ENCODE results near the gene TSPAN12.

The TSPAN12 gene

DNA sequence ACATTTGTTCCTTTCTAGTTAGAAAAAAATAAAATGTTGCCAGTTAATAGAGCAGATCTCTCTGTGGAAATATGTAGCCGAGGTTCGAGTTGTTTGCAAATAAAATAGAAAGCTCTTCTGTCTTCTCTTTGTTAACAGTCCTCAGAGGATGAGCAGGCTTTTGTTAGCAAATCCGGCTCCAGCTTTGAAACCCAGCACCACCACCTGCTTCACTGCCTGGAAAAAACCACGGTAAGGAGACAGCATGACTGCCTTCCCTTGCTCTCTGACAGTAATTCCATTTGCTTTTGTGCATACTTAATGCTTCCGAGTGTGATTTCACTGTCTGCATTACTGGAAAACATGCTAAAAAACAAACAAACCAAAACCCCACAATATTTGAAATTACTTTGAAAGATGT, 115.6 kb downstream of the TSPAN12 start:
- no peaks in the 10 kb centered on the region for H3K27me3 Mint-ChIP-seq (ENCODE audit: low read depth)
- TF ChIP-seq, protein P1, sequence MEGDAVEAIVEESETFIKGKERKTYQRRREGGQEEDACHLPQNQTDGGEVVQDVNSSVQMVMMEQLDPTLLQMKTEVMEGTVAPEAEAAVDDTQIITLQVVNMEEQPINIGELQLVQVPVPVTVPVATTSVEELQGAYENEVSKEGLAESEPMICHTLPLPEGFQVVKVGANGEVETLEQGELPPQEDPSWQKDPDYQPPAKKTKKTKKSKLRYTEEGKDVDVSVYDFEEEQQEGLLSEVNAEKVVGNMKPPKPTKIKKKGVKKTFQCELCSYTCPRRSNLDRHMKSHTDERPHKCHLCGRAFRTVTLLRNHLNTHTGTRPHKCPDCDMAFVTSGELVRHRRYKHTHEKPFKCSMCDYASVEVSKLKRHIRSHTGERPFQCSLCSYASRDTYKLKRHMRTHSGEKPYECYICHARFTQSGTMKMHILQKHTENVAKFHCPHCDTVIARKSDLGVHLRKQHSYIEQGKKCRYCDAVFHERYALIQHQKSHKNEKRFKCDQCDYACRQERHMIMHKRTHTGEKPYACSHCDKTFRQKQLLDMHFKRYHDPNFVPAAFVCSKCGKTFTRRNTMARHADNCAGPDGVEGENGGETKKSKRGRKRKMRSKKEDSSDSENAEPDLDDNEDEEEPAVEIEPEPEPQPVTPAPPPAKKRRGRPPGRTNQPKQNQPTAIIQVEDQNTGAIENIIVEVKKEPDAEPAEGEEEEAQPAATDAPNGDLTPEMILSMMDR (IDR thresholded peaks at IDR 0.05; ENCODE audit: unreplicated experiment in 3 of 3): no peak
- peak overlapping the region; percentile 5 to 21 (median 7) for H3K27ac Mint-ChIP-seq
- H3K4me1 Mint-ChIP-seq: peaks cover 12% of the 10 kb centered on the region
- H3K9me3 Mint-ChIP-seq: no peaks in the 10 kb centered on the region
- no peaks in the 10 kb centered on the region for H3K36me3 Mint-ChIP-seq (ENCODE audit: low read depth)
- H3K4me3 Mint-ChIP-seq: peak overlapping the region in 1 of 3 experiments; percentile 43

DNA sequence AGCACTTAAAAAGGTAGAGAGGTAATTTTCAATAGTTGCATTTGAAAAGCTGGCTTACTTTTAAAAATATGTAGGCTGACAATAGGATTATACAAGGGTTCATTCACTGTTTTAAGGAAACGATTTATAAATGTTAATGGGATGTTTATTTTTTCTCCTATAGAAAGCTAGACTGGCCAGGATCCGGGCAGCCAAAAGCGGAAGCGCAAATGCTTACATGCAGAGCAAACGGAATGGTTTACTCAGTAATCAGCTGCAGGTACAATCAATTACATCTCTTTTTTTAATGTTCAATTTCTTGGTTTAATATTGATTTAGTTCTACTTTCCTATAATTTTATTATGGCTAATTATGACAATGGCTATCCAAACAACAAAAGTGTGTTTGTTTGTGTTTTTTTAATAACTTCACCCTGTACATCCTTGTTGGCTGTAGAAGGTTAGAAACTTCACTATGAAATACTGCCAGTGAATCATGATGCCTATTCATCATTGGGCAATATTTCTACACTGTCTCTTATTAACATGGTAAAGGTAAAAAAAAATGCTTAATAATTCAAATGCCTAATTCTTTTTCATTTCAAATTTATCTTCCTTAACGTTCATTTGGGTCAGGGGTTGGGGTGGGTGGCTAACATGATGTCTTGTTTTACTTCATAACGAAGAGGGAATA, 116.4 kb downstream of the TSPAN12 start:
- Mint-ChIP-seq H3K9me3 (no peaks in the 10 kb centered on the region), H3K4me1 (peaks cover 12% of the 10 kb centered on the region), H3K27me3 (ENCODE audit: low read depth) (no peaks in the 10 kb centered on the region), H3K4me3 (no peak overlapping the region), H3K36me3 (ENCODE audit: low read depth) (no peaks in the 10 kb centered on the region), H3K27ac (peak overlapping the region in 1 of 3 experiments; percentile 5)
- TF ChIP-seq, protein P1 (IDR thresholded peaks at IDR 0.05; ENCODE audit: unreplicated experiment in 3 of 3): no peak

DNA sequence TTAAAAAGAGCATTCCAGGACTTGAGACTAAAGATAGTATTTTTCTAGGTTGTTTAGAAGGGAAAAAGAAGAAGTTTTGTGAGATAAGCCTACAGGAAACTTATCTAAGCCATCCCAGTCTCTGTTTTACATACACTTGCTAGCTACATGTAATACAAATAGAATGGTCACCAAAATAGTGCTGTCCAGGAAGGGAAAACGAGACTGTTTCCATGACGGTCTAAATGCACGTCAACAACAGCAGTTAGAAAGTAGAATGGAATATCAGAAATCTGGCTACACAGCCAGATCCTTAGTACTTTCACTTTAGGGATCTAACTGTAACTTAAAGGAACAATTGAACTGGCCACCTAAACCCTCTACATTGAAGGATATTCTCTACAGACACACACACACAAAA, 117.6 kb downstream of the TSPAN12 start:
- no peak overlapping the region for H3K4me3 Mint-ChIP-seq
- no peak overlapping the region for H3K27ac Mint-ChIP-seq
- H3K9me3 Mint-ChIP-seq: no peaks in the 10 kb centered on the region
- peaks cover 12% of the 10 kb centered on the region for H3K4me1 Mint-ChIP-seq
- no peaks in the 10 kb centered on the region for H3K27me3 Mint-ChIP-seq (ENCODE audit: low read depth)
- no peaks in the 10 kb centered on the region for H3K36me3 Mint-ChIP-seq (ENCODE audit: low read depth)
- TF ChIP-seq, protein P1 (IDR thresholded peaks at IDR 0.05; ENCODE audit: unreplicated experiment in 3 of 3): no peak

DNA sequence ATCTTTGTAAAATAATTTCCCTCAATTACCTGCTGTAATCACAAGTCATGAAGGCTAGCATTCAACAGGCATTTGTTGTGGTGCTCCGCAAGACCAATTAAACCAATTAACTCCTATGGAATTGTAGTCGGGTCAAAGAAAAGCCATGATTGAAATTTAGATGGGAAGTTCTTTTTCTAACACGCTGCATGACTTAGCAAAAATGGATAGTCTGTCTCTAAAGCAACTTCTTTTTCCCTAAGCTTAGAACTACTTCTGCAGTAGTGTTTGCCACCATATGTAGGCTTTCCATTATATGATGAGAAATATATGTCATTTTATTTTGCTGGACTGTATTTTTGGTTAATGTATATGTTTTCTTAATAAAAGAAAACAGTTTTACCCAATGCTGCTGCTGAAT, 119.1 kb downstream of the TSPAN12 start:
- H3K4me1 Mint-ChIP-seq: peaks cover 12% of the 10 kb centered on the region
- H3K36me3 Mint-ChIP-seq (ENCODE audit: low read depth): no peaks in the 10 kb centered on the region
- H3K27ac Mint-ChIP-seq: no peak overlapping the region
- no peaks in the 10 kb centered on the region for H3K9me3 Mint-ChIP-seq
- H3K27me3 Mint-ChIP-seq (ENCODE audit: low read depth): no peaks in the 10 kb centered on the region
- no peak overlapping the region for H3K4me3 Mint-ChIP-seq
- TF ChIP-seq, protein P1 (IDR thresholded peaks at IDR 0.05; ENCODE audit: unreplicated experiment in 3 of 3): no peak
